K562 (cell line): ENCODE measurements around the gene DEDD2. TPM values are rescaled to one million over a fixed set of nuclear protein-coding genes. Genes with fewer than 3 reads are reported as not detected.

Experiments
- ATF1 ChIP-seq, 2 experiments: fragments of 450-650 bp in 1 of 2; IDR thresholded peaks; 2 replicates each; pipeline ENCODE4 v1.6.1; 2016; ENCODE audit warnings: missing compliant biosample characterization in 1 of 2, missing genetic modification characterization in 1 of 2
- BRF2 ChIP-seq: IDR thresholded peaks from 3 replicates; pipeline ENCODE4 v1.6.1; 2011; ENCODE audit warnings: borderline replicate concordance, mild to moderate bottlenecking; ENCODE audit not compliant: insufficient read length, insufficient read depth
- CBFA2T3 ChIP-seq: fragments of 450-650 bp; IDR thresholded peaks from 2 replicates; pipeline ENCODE4 v1.6.1; 2017
- CBX2 ChIP-seq: fragments of 200-600 bp; sonication (generic); IDR thresholded peaks from one replicate; pipeline ENCODE4 v1.6.1; 2012; ENCODE audit warnings: mild to moderate bottlenecking, low read length, inconsistent platforms; ENCODE audit not compliant: insufficient read depth, poor library complexity, severe bottlenecking
- COPS2 ChIP-seq: fragments of 450-650 bp; conservative IDR thresholded peaks from 2 replicates; pipeline ENCODE4 v1.6.1; 2016; ENCODE audit warnings: mild to moderate bottlenecking, moderate library complexity
- ERF ChIP-seq: fragments of 450-650 bp; formaldehyde crosslinking; IDR thresholded peaks from 2 replicates; pipeline ENCODE4 v1.4.0; 2020; ENCODE audit warnings: mild to moderate bottlenecking, mixed read lengths
- FOXK2 ChIP-seq, 2 experiments: fragments of 450-650 bp; IDR thresholded peaks in 1 of 2; conservative IDR thresholded peaks in 1 of 2; 2 replicates each; pipeline ENCODE4 v1.6.1; 2016; ENCODE audit warnings: low read depth in 2 of 2, mild to moderate bottlenecking in 1 of 2
- FOXP1 ChIP-seq: sonication (generic); formaldehyde crosslinking; IDR thresholded peaks from 2 replicates; pipeline ENCODE4 v1.8.0; 2022; ENCODE audit warnings: mild to moderate bottlenecking, missing genetic modification reagents
- KLF6 ChIP-seq: fragments of 250-450 bp; sonication (Bioruptor Pico); IDR thresholded peaks from 2 replicates; pipeline ENCODE4 v1.4.0; 2020; ENCODE audit warnings: mild to moderate bottlenecking, moderate library complexity, borderline replicate concordance
- PBX2 ChIP-seq, 2 experiments: IDR thresholded peaks in 1 of 2; conservative IDR thresholded peaks in 1 of 2; 2 replicates each; pipeline ENCODE4 v1.6.1; 2016; ENCODE audit warnings: low read depth in 2 of 2, mild to moderate bottlenecking in 1 of 2, missing compliant biosample characterization in 1 of 2, missing genetic modification characterization in 1 of 2, moderate library complexity in 1 of 2
- PHF20 ChIP-seq: fragments of 450-650 bp; IDR thresholded peaks from 2 replicates; pipeline ENCODE4 v1.6.1; 2018; ENCODE audit not compliant: partially characterized antibody
- POLR2AphosphoS5 ChIP-seq: IDR thresholded peaks from 2 replicates; pipeline ENCODE4 v1.6.1; 2011; ENCODE audit warnings: mild to moderate bottlenecking, low read depth, low read length, moderate library complexity; ENCODE audit not compliant: control insufficient read depth, insufficient read depth
- PPARD ChIP-seq: fragments of 250-450 bp; sonication (Bioruptor Pico); IDR thresholded peaks from 2 replicates; pipeline ENCODE4 v1.8.0; 2022; ENCODE audit warnings: inconsistent platforms, mild to moderate bottlenecking, moderate library complexity
- ZMIZ1 ChIP-seq, 2 experiments: fragments of 150-350 bp in 1 of 2; IDR thresholded peaks; 2 replicates each; pipeline ENCODE4 v1.6.1; 2012 to 2016; ENCODE audit warnings: low read depth in 2 of 2, low read length in 2 of 2, mild to moderate bottlenecking in 1 of 2, moderate library complexity in 1 of 2
- ZNF239 ChIP-seq: fragments of 250-450 bp; sonication (Bioruptor Pico); IDR thresholded peaks from 2 replicates; pipeline ENCODE4 v1.4.0; 2020; ENCODE audit warnings: mild to moderate bottlenecking
- ZNF24 ChIP-seq: fragments of 450-650 bp; IDR thresholded peaks from 2 replicates; pipeline ENCODE4 v1.6.1; 2016
- ZNF274 ChIP-seq: IDR thresholded peaks from 2 replicates; pipeline ENCODE4 v1.6.1; 2011; ENCODE audit warnings: low read depth, mild to moderate bottlenecking, low read length, moderate library complexity, borderline replicate concordance
- ZNF311 ChIP-seq: fragments of 250-450 bp; sonication (Bioruptor Pico); IDR thresholded peaks from 2 replicates; pipeline ENCODE4 v1.4.0; 2020; ENCODE audit warnings: mild to moderate bottlenecking, moderate library complexity
- ZNF511 ChIP-seq: sonication (generic); formaldehyde crosslinking; IDR thresholded peaks from 2 replicates; pipeline ENCODE4 v1.8.0; 2022; ENCODE audit warnings: mild to moderate bottlenecking, missing genetic modification reagents
- ZNF586 ChIP-seq: fragments of 450-650 bp; formaldehyde crosslinking; conservative IDR thresholded peaks from 2 replicates; pipeline ENCODE4 v1.4.0; 2020; ENCODE audit warnings: mild to moderate bottlenecking, moderate library complexity
- polyA plus RNA-seq, 8 experiments: library from polyadenylated mRNA; depleted of rRNA in 4 of 8; stranded (reverse) in 5 of 8; unstranded in 3 of 8; fragments of >200 nt; fragmentation: Nextera tagmentation in 2 of 8; fragmentation: Illumina TruSeq in 1 of 8; extraction: Ambion mirVana in 2 of 8; extraction: Trizol in 1 of 8; gene quantifications; 2 replicates each; pipeline versions ENCODE4 v1.2.1 to v1.2.3, GENCODE V29; 2011 to 2014; ENCODE audit warnings: inconsistent platforms in 1 of 8, missing spikeins in 1 of 8
- total RNA-seq, 7 experiments: library from RNA; depleted of rRNA in 6 of 7; stranded (reverse); fragments of >200 nt in 6 of 7; fragmentation: Illumina TruSeq in 2 of 7; extraction: Trizol in 2 of 7; gene quantifications; 2 replicates each; pipeline versions ENCODE4 v1.2.1 to v1.2.3, GENCODE V29; 2011 to 2021; ENCODE audit warnings: low replicate concordance in 1 of 7

The DEDD2 gene
- total and polyA plus RNA-seq, 9 of the 15 experiments (the other 6 are each of a cell fraction or from before 2014, with no cell fraction given): 4.3 to 43.0 (median 29.2) TPM

GRCh38 chr19:42254089-42254849 is 36.8 kb upstream of the DEDD2 start (continued):
- no peak for TF ChIP-seq COPS2
- TF ChIP-seq FOXK2 (conservative IDR thresholded peaks at IDR 0.05 in 1 of 2, IDR thresholded peaks at IDR 0.05 in 1 of 2; ENCODE audit: low read depth in 2 of 2): no peak
- no peak for TF ChIP-seq ZNF239 (CRISPR knock-in tag)
- TF ChIP-seq BRF2: no peak
- TF ChIP-seq PHF20: no peak
- no peak for TF ChIP-seq CBX2
- TF ChIP-seq POLR2AphosphoS5: peak; percentile 44; the same call in 1 of the 2 replicates
- no peak for TF ChIP-seq CBFA2T3
- no peak for TF ChIP-seq ERF (CRISPR knock-in tag)
- TF ChIP-seq ZNF274: no peak
- no peak for TF ChIP-seq ZNF586
- TF ChIP-seq KLF6 (CRISPR knock-in tag): no peak
- TF ChIP-seq ZMIZ1 (IDR thresholded peaks at IDR 0.05; ENCODE audit: low read depth in 2 of 2, low read length in 2 of 2): no peak
- no peak for TF ChIP-seq ZNF24
- no peak for TF ChIP-seq PBX2 (CRISPR knock-in tag; IDR thresholded peaks at IDR 0.05; ENCODE audit: low read depth)
- TF ChIP-seq PBX2 (tag; conservative IDR thresholded peaks at IDR 0.05; ENCODE audit: low read depth): no peak
- TF ChIP-seq ATF1 (CRISPR knock-in tag; IDR thresholded peaks at IDR 0.05): no peak
- peak; percentile 36; the same call in 1 of the 2 replicates for TF ChIP-seq ATF1 (tag; IDR thresholded peaks at IDR 0.05)
- TF ChIP-seq ZNF311: no peak
- TF ChIP-seq ZNF511 (CRISPR knock-in tag): no peak
- no peak for TF ChIP-seq PPARD (CRISPR knock-in tag)
- TF ChIP-seq FOXP1 (CRISPR knock-in tag): no peak
